ENCODE data around the gene CAVIN2. TPM values are rescaled to one million over a fixed set of nuclear protein-coding genes. Genes with fewer than 3 reads are reported as not detected.

Gene CAVIN2
- total RNA-seq, 1 donor from 2014 or later = 145 TPM

- no peak for DNase-seq (ENCODE audit: low spot score)
- intact Hi-C loops (cut with DNase I) = loop anchor here (2.0 kb wide), 1 partner anchor 20 kb away; the partner anchor contains the start of gene CAVIN2
Observed at GRCh38 chr2:191866675-191867506, 20.0 kb upstream of the CAVIN2 start.

- DNase-seq (ENCODE audit: low spot score) = no peak
- intact Hi-C loops (cut with DNase I) = loop anchor here (2.0 kb wide), 1 partner anchor 19 kb away; the partner anchor contains the start of gene CAVIN2
Observed at GRCh38 chr2:191866195-191866594, 19.3 kb upstream of the CAVIN2 start.

DNA sequence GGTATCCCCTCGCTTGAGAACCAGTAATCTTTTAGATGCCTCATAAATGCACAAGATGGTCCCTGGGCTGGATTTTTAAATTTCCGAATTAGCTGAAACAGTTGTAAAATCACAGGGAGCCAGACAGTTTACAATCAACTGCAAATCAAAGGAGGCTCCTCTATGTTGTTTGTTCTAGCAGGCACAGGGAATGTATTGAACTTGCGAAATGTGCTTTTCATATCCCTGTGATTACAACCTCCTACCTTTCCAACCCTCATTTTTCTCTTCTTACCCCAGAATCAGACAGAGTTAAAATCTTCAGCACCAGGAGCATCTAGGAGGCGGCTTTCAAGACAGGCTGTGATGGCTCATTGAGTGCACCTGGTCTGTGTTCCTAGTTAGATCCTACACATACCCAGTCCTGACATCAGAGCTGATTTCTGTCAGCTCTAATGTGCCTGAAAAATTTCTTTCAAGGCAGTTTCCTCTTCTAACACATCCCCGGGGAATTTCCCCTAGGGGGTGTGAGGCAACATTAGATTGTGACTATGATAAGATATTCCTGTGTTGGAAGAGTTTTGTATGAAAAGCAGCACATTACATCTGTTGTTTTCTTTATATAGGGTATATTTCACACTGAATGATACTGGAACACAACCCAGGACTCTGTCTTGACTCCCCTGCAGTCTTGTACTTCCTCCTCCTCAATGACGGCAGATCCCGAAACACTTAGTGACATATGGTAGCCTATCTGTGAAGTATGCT is 17.9 kb upstream of the CAVIN2 start:
- intact Hi-C loops (cut with DNase I) = no loop called here
- DNase-seq (ENCODE audit: low spot score) = no peak

- intact Hi-C loops (cut with DNase I) = no loop called here
- no peak for DNase-seq (ENCODE audit: low spot score)
Observed at GRCh38 chr2:191863988-191864387, 17.1 kb upstream of the CAVIN2 start.

DNA sequence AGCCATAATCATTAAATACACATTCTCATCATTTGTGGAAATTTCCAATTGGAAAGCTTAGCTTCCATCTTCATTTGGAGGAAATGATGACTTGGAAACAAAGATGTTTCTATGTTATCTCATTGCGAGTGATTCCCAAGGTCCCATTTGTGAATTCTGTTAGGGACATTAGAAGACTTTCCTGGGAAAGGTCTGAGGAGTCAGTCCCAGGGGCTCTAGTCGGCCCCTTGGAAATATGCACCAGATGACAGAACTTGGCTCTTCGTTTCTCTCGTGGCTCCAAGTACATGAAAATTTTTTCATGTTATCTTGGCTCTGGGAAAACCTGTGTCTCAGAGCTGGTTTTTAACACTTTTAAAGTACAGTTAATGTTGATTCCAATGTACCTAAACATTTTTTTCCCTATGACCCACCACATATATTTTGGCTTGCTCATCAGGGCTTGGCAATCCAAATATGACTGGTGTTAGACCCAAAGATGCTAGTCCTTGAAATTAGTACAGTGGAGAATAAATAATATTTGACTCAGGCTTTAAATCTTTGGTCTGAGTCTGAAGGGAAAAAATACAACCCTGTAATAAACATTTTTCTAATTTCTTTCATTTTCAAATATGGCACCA is 15.4 kb upstream of the CAVIN2 start:
- intact Hi-C loops (cut with DNase I) = no loop called here

DNA sequence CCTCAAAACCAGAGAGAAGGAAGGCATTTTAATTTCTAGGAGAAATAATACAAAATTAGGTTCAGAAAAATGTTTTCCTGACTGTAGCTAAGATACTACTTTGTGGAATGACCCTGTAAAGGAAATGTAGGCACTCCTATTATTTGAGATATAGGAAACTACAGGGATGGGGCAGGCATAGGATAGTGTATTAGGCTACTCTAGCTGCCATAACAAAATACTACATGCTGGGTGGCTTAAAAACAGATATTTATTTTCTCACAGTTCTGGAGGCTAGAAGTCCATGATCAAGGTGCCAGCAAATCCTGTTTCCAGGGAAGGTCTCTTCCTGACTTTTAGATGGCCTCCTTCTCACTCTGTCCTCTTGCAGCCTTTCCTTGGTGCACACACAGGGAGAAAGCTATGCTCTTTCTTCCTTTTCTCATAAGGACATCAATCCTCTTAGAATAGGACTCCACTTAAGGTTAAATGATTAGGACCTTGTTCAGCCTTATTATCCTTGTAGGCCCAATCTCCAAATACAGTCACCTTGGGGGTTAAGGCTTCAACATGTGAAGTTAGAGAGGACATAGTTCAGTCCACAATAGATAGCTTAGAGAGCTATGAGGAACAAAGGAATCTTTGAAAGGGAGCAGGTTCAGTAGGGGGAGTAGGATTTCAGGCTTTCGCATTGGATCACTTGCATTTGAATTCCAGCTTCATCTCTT is 14.0 kb upstream of the CAVIN2 start:
- no peak for DNase-seq (ENCODE audit: low spot score)
- intact Hi-C loops (cut with DNase I) = no loop called here

More for the DNA sequence above, 15.4 kb upstream of the CAVIN2 start:
- no peak for DNase-seq (ENCODE audit: low spot score)

DNA sequence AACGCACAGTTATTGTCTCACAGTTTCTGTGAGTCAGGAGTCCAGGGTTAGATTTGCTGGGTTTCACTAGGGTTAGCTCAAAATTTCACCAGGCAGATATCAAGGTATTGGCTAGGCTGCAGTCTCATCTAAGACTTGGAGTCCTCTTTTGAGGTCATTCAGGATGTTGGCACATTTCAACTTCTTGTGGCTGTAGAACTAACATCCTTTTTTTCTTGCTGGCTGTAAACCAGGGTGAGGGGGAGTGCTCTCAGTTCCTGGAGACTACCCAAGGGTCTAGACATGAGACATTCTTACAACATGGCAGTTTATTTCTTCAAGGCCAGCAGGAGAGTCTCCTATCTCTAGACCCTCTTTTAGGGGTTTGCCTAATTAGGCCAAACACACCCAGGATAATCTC is 12.8 kb upstream of the CAVIN2 start:
- DNase-seq (ENCODE audit: low spot score) = no peak
- intact Hi-C loops (cut with DNase I) = no loop called here

GRCh38 chr2:191857886-191858285 is 11.0 kb upstream of the CAVIN2 start:
- DNase-seq (ENCODE audit: low spot score) = no peak
- intact Hi-C loops (cut with DNase I) = no loop called here

DNA sequence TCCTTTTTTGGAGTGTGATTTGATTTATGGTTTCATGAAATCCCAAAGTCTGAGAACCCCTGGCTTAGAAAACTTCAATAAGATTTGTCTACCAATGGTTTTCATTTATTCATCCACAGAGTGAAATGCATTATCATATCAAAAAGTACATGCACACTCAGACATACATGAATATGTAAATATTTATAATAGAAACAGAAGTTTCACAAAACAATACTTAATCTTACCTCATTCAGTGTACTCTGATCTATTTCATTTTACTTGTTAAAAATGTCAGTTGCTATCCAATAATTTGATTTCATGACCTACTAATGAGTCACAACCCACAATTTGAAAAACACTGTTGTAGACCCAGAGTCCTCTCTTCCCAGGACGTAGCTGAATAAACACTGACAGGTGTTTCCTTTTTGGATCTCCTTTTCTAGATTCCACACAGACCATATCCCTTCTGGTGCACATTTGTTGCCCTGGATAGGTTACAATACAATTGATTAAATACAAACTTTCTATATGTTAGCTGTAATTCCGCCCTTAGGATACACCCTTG is 10.4 kb upstream of the CAVIN2 start:
- intact Hi-C loops (cut with DNase I) = no loop called here
- DNase-seq (ENCODE audit: low spot score) = no peak

GRCh38 chr2:191856111-191856876 is 9.4 kb upstream of the CAVIN2 start:
- intact Hi-C loops (cut with DNase I) = no loop called here
- no peak for DNase-seq (ENCODE audit: low spot score)

DNA sequence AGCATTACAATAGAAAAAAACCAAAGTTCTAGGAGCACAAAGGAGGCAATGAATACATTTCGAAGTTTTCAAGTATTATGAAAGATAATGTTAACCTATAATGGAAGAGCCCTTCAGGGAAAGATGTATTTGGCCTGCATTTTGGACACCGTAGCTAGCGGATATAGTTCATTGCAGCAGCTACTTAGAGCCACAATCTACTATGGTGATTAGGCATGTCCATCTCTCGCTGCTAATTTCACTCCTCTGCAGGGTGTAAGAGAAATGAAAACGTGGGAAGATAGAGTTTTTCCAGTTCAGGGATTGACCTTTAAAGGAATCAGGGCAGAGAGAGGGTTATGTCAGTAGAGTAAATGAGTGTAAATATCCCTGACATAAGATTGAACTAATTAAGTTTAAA is 8.5 kb upstream of the CAVIN2 start:
- DNase-seq (ENCODE audit: low spot score) = no peak
- intact Hi-C loops (cut with DNase I) = no loop called here

- no peak for DNase-seq (ENCODE audit: low spot score)
- intact Hi-C loops (cut with DNase I) = no loop called here
Observed at GRCh38 chr2:191854382-191855372, 7.8 kb upstream of the CAVIN2 start.

DNA sequence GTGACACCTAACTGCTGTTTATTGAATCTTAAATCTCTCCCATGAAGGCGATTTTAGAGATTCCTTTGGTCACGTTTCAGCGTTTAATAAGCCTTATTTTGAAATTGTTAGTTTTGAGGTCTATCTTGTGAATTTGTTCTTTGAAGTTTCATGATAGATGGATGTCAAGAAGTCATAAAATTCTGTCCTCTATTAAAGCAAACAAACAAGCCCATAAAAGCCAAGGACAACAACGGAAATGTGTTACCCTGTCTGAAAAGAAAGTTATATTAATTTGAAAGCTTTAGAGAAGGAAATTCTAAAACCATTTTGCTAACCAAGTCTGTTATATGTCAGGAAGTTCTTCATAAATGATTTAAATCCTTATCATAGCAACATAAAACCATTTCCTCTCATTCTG is 7.0 kb upstream of the CAVIN2 start:
- intact Hi-C loops (cut with DNase I) = no loop called here
- no peak for DNase-seq (ENCODE audit: low spot score)

DNA sequence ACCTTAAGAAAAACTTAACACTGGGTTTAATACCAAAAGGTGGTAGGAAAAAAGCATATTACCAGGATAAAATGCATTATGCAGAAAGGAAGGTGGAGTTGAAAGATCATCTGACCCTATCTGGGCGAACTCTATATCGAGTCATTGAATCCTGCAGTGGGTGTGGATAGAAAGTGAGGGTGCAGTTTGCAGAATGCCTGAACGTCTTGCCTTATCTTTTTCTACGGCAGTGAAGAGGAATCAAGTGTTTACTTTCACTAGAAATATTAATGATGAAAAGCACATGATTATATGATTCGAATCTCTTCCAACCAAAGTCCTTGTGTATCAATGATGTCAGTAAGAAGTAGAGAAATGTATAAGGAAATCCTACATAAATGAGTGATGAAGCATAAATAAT is 4.3 kb upstream of the CAVIN2 start:
- intact Hi-C loops (cut with DNase I) = no loop called here
- DNase-seq (ENCODE audit: low spot score) = no peak

- intact Hi-C loops (cut with DNase I) = no loop called here
Observed at GRCh38 chr2:191848771-191849767, 2.2 kb upstream of the CAVIN2 start.

DNA sequence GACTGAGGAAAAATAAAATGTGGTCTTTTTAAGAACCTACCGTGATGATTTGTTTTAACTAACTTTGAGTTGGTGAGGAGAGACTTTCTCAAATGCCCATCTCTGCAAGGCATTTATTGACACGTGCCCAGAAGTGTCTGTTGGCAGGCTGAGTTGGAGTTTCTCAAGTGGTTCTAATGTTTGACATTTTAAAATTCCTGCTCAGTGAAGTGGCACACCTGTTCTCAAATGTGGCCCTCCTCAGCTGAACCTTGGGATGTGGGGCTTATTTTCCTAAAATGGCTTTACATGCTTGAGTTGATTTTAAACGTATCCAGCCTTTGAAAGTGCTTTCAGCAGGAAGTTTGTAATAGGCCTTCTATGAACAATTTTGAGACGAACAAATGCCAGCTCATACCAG is 876 bp upstream of the CAVIN2 start:
- intact Hi-C loops (cut with DNase I) = loop anchor here (2.0 kb wide), 1 partner anchor 19 kb away; no protein-coding TSS in a partner anchor
- no peak for DNase-seq (ENCODE audit: low spot score)

More at GRCh38 chr2:191848771-191849767, 2.2 kb upstream of the CAVIN2 start:
- DNase-seq (ENCODE audit: low spot score) = no peak
